Measurements from ENCODE around the gene UGT1A9. TPM values are rescaled to one million over a fixed set of nuclear protein-coding genes. Genes with fewer than 3 reads are reported as not detected.

The UGT1A9 gene
- total and polyA plus RNA-seq, 2 of the 4 experiments (the other 2 are of a cell fraction): not detected

GRCh38 chr2:233754872-233755611, 83.3 kb downstream of the UGT1A9 start:
- no peak overlapping the region for H2AK5ac ChIP-seq (ENCODE audit: low read depth, low read length)
- H3K56ac ChIP-seq (ENCODE audit: extremely low read depth, insufficient read depth, low read length): no peak overlapping the region
- no peak overlapping the region for H2AK9ac ChIP-seq (replicated peaks; ENCODE audit: low read depth, low read length, poor library complexity)
- dilution Hi-C loops (cut with HindIII; ENCODE audit: low sequenced_read_pairs, unreplicated experiment) (no loop called here), in situ Hi-C loops (cut with MboI; ENCODE audit: low sequenced_read_pairs) (no loop called here), intact Hi-C loops (cut with micrococcal nuclease) (no loop called here)
- H3K23ac ChIP-seq (ENCODE audit: low read depth, low read length): no peak overlapping the region
- H4K5ac ChIP-seq (ENCODE audit: low read depth, low read length): no peak overlapping the region
- 88% methylated on average over 29 of the region's 44 CpGs; no CpG with 5 or more reads in 1 of the 2 experiments for WGBS, 2 experiments (ENCODE audit: extremely low coverage in 2 of 2, insufficient read length in 1 of 2)
- no peaks in the 10 kb centered on the region for H3K9me1 ChIP-seq (ENCODE audit: insufficient read depth, low read length)
- H2BK20ac ChIP-seq (ENCODE audit: low read depth, low read length): no peak overlapping the region
- H4K20me1 ChIP-seq (ENCODE audit: insufficient read depth, low read length): no peaks in the 10 kb centered on the region
- ChIA-PET CTCF (no interaction called here), POLR2A (ENCODE audit: unreplicated experiment) (no interaction called here)
- no peak overlapping the region for H3K18ac ChIP-seq (ENCODE audit: low read depth, low read length)
- H2AFZ ChIP-seq (replicated peaks; ENCODE audit: low read length, poor library complexity): peak overlapping the region; percentile 32
- H3K4ac ChIP-seq (ENCODE audit: low read depth, low read length): no peak overlapping the region
- no TSS peak for BruUV-seq (replicated peaks)
- no peak overlapping the region for H3K14ac ChIP-seq (replicated peaks; ENCODE audit: low read depth, low read length)
- no peaks in the 10 kb centered on the region for H3K36me3 ChIP-seq (ENCODE audit: control insufficient read depth, insufficient read depth, low read length)
- no peak overlapping the region for H2BK120ac ChIP-seq (ENCODE audit: low read depth, low read length)
- no peak overlapping the region for H3K9ac ChIP-seq (ENCODE audit: low read depth, low read length)
- no peak overlapping the region for H4K91ac ChIP-seq (ENCODE audit: insufficient read depth, low read depth, low read length)
- H3K4me1 ChIP-seq (ENCODE audit: control insufficient read depth, insufficient read depth, low read length): peaks cover 2% of the 10 kb centered on the region; the same call in 1 of the 2 replicates
- H3K4me2 ChIP-seq (ENCODE audit: low read depth, low read length): no peak overlapping the region
- peaks cover 4% of the 10 kb centered on the region; the same call in 1 of the 2 replicates for H3K9me3 ChIP-seq (ENCODE audit: control insufficient read depth, insufficient read depth, low read length)
- H2BK15ac ChIP-seq (ENCODE audit: low read depth, low read length): no peak overlapping the region
- no peaks in the 10 kb centered on the region for H3K79me1 ChIP-seq (ENCODE audit: low read depth in 1 of 2, low read length in 2 of 2)
- no peak for DNase-seq
- TF ChIP-seq USF2 (IDR thresholded peaks at IDR 0.05; ENCODE audit: low read depth, low read length) (no peak), CEBPB (IDR thresholded peaks at IDR 0.05; ENCODE audit: low read depth, low read length) (no peak), CTCF (conservative IDR thresholded peaks at IDR 0.05; ENCODE audit: low read depth, low read length) (no peak), BHLHE40 (IDR thresholded peaks at IDR 0.05; ENCODE audit: low read depth, low read length) (no peak), RFX5 (IDR thresholded peaks at IDR 0.05; ENCODE audit: low read depth, low read length) (no peak), ELK1 (IDR thresholded peaks at IDR 0.05; ENCODE audit: borderline replicate concordance, low read depth, low read length) (no peak), MXI1 (IDR thresholded peaks at IDR 0.05; ENCODE audit: borderline replicate concordance, low read depth, low read length) (no peak), NFE2L2 (IDR thresholded peaks at IDR 0.05; ENCODE audit: low read depth, low read length) (no peak)
- no peak overlapping the region for H2BK5ac ChIP-seq (ENCODE audit: low read depth, low read length, poor library complexity, severe bottlenecking)
- H3K27me3 ChIP-seq (ENCODE audit: control insufficient read depth, insufficient read depth, low read length): no peaks in the 10 kb centered on the region
- no peak for ATAC-seq (ENCODE audit: low read depth)
- H4K8ac ChIP-seq (ENCODE audit: low read depth in 2 of 2, low read length in 2 of 2): no peak overlapping the region
- H3K4me3 ChIP-seq (ENCODE audit: insufficient read depth, low read depth, low read length): no peak overlapping the region
- H3K27ac ChIP-seq (ENCODE audit: insufficient read depth, low read length): no peak overlapping the region
